GM12878 (cell line): ENCODE measurements around the gene RAD52. TPM values are rescaled to one million over a fixed set of nuclear protein-coding genes. Genes with fewer than 3 reads are reported as not detected.
"Not testable (repeated sequence)": the region's sequence is repeated elsewhere in the genome, so short reads cannot be mapped to it uniquely, and the experiment has no call there.

Source experiments
- ATAC-seq: fragments of 200-7000 bp; cut with Tn5 transposase; 3 replicates; pipeline ENCODE4 v1.9.1; 2020; ENCODE audit warnings: mild to moderate bottlenecking, moderate library complexity
- BruUV-seq: library from RNA; stranded (reverse); fragments of 400-500 nt; replicated peaks from 2 replicates; lab custom pipeline; 2021; lab: Mats Ljungman, UMichigan
- CTCF ChIA-PET: fragments of 300-600 bp; sonication (Branson Sonifier 250); formaldehyde crosslinking; extraction: SDS; loops from one replicate; lab custom pipeline; 2021; ENCODE audit warnings: inconsistent platforms; lab: Yijun Ruan, JAX
- POLR2A ChIA-PET: fragments of 350-600 bp; formaldehyde crosslinking; extraction: SDS; loops from one replicate; lab custom pipeline; 2021; ENCODE audit warnings: inconsistent platforms; lab: Charles Lee
- RAD21 ChIA-PET: fragments of 300-600 bp; sonication (Branson Sonifier 250); formaldehyde crosslinking; loops from one replicate; lab custom pipeline; 2023; ENCODE audit warnings: antibody characterized with exemption; ENCODE audit not compliant: unreplicated experiment; lab: Charles Lee
- SMC1A ChIA-PET: fragments of 300-600 bp; sonication (Branson Sonifier 250); formaldehyde crosslinking; loops from one replicate; lab custom pipeline; 2023; ENCODE audit not compliant: unreplicated experiment, uncharacterized antibody; lab: Charles Lee
- DNase-seq: peaks from one replicate; pipeline ENCODE4 v3.0.0-alpha.2; 2011; ENCODE audit warnings: low read depth, low spot score
- FAIRE-seq: peaks from 3 replicates; lab custom pipeline; 2011; peaks lifted over from hg19 to GRCh38; lab: Jason Lieb, UNC
- H2AFZ ChIP-seq: 2 replicates; pipeline ENCODE4 v1.6.0; 2011; ENCODE audit warnings: low read depth, low read length, control low read depth; ENCODE audit not compliant: control insufficient read depth
- H3K27ac ChIP-seq: 2 replicates; pipeline ENCODE4 v1.5.1; 2011; ENCODE audit warnings: control low read depth; ENCODE audit not compliant: control insufficient read depth, insufficient read depth
- H3K27me3 ChIP-seq, 2 experiments: replicated peaks in 1 of 2; 2 replicates each; pipeline versions ENCODE4 v1.6.0 to v1.6.1; 2011; ENCODE audit warnings: low read length in 1 of 2; ENCODE audit not compliant: control insufficient read depth in 2 of 2, insufficient read depth in 2 of 2
- H3K36me3 ChIP-seq, 2 experiments: 2 replicates each; pipeline ENCODE4 v1.5.1; 2011; ENCODE audit warnings: low read length in 1 of 2; ENCODE audit not compliant: control insufficient read depth in 2 of 2, insufficient read depth in 2 of 2
- H3K4me1 ChIP-seq: 2 replicates; pipeline ENCODE4 v1.6.1; 2011; ENCODE audit warnings: mild to moderate bottlenecking, low read length, moderate library complexity, mixed read lengths; ENCODE audit not compliant: control insufficient read depth, insufficient read depth
- H3K4me2 ChIP-seq: 2 replicates; pipeline ENCODE4 v1.6.0; 2011; ENCODE audit warnings: control low read depth; ENCODE audit not compliant: control insufficient read depth, insufficient read depth
- H3K4me3 ChIP-seq: fragments of 200-600 bp; sonication (generic); 2 replicates; pipeline ENCODE4 v1.5.1; 2016
- H3K79me2 ChIP-seq: 2 replicates; pipeline ENCODE4 v1.6.0; 2011; ENCODE audit warnings: low read length; ENCODE audit not compliant: control insufficient read depth, insufficient read depth
- H3K9ac ChIP-seq: 2 replicates; pipeline ENCODE4 v1.8.0; 2011; ENCODE audit warnings: low read length, control low read depth, mixed read lengths; ENCODE audit not compliant: control insufficient read depth, insufficient read depth
- H3K9me3 ChIP-seq: replicated peaks from 3 replicates; pipeline ENCODE4 v1.5.1; 2011; ENCODE audit warnings: mild to moderate bottlenecking, low read length; ENCODE audit not compliant: control insufficient read depth, insufficient read depth
- H4K20me1 ChIP-seq: 2 replicates; pipeline ENCODE4 v1.6.0; 2011; ENCODE audit not compliant: control insufficient read depth, insufficient read depth
- CHD2 ChIP-seq: IDR thresholded peaks from 2 replicates; pipeline ENCODE4 v1.6.1; 2011; ENCODE audit warnings: low read depth, low read length, improper control_type of control experiment, borderline replicate concordance
- CREB1 ChIP-seq: IDR thresholded peaks from 2 replicates; pipeline ENCODE4 v1.6.1; 2012; ENCODE audit warnings: low read depth, mild to moderate bottlenecking, inconsistent platforms
- MTA3 ChIP-seq: IDR thresholded peaks from 2 replicates; pipeline ENCODE4 v1.6.1; 2012; ENCODE audit warnings: low read length, inconsistent platforms, borderline replicate concordance
- MXI1 ChIP-seq: fragments of 150-350 bp; IDR thresholded peaks from 2 replicates; pipeline ENCODE4 v1.6.1; 2011; ENCODE audit warnings: low read depth, mild to moderate bottlenecking, inconsistent platforms, low read length, improper control_type of control experiment
- ZNF207 ChIP-seq: fragments of 450-650 bp; IDR thresholded peaks from 2 replicates; pipeline ENCODE4 v1.6.1; 2014; ENCODE audit warnings: antibody characterized with exemption, mild to moderate bottlenecking, borderline replicate concordance
- WGBS: methylation state at CpG from one replicate; pipeline ENCODE4 v1.1.6; 2016; ENCODE audit warnings: low lambda C conversion rate; ENCODE audit not compliant: insufficient replicate concordance, insufficient coverage; ENCODE audit errors: missing lambda C conversion rate; 5-methylcytosine and 5-hydroxymethylcytosine counted together
- in situ Hi-C: fragments of 300-500 bp; cut with MboI; formaldehyde crosslinking; loops from 9 replicates; pipeline ENCODE4 v1.14.3; 2018; ENCODE audit warnings: mixed read lengths
- intact Hi-C: fragments of 100-400 bp; cut with micrococcal nuclease; formaldehyde crosslinking; loops from one replicate; pipeline ENCODE4 v1.14.2; 2022; ENCODE audit not compliant: unreplicated experiment
- polyA plus RNA-seq, 11 experiments: library from polyadenylated mRNA; depleted of rRNA in 4 of 11; unstranded in 6 of 11; stranded (reverse) in 5 of 11; fragments of >200 nt; fragmentation: Nextera tagmentation in 4 of 11; fragmentation: Illumina TruSeq in 1 of 11; extraction: Ambion mirVana in 4 of 11; extraction: Trizol in 1 of 11; gene quantifications; 1 replicate in 1 of 11; 2 replicates in 10 of 11; pipeline versions ENCODE4 v1.2.1 to v1.2.3, GENCODE V29; 2011 to 2016; ENCODE audit warnings: inconsistent platforms in 2 of 11, missing spikeins in 2 of 11, low read depth in 1 of 11
- total RNA-seq, 4 experiments: library from RNA; depleted of rRNA in 3 of 4; stranded (reverse); fragments of >200 nt in 3 of 4; fragmentation: Illumina TruSeq in 1 of 4; extraction: Trizol in 1 of 4; gene quantifications; 2 replicates each; pipeline versions ENCODE4 v1.2.1 to v1.2.3, GENCODE V29; 2013 to 2021
- TF ChIP-seq, protein P1 (sequence below): fragments of 450-650 bp; IDR thresholded peaks from 2 replicates; pipeline ENCODE4 v1.6.1; 2017; ENCODE audit warnings: low read depth, mild to moderate bottlenecking, moderate library complexity

Gene RAD52
- total and polyA plus RNA-seq, 10 of the 15 experiments (the other 5 are each of a cell fraction or from before 2014, with no cell fraction given) = 2.0 to 15.7 (median 8.9) TPM

DNA sequence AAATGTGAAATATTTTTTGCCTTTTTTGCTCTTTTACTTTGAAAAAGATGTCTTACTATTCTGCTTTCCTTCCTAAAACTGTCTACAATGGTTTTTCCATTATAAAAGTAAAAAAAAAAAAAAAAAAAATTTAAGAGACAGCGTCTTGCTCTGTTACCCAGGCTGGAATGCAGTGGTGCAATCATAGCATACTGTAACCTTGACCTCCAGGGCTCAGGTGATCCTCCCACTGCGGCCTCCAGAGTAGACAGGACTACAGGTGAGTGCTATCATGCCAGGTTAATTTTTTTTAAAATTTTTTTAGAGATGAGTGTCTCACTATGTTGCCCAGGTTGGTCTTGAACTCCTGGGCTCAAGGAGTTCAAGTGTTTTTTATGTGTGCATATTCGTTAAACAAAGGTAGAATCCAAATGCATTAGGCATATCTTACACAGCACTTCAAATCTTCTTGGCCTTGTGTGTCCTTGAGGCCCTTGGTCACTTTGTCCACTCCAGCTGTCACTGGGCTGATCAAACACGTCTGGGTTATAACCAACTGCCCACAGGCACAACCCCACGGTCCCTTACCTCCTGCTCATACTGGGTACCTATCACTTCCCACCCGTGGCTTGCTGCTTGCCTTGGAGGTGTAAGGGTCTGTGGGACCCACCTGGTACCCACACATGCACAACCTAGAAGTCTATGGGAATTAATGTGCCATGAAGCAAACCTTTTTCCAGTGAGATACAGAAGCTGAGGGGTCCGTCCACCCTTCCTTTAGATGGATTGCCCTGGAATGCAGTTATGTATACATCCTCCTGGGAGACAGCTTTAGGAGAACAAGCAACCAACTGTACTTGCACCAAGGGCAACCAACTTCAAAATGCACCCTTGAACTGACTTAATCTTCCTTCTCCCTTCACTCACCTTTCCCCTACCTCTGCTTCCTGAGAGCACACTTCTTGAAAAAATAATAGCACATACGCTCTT lies 12.8 kb downstream of the RAD52 start (continued):
- TF ChIP-seq CHD2 (no peak), CREB1 (no peak), MTA3 (no peak), ZNF207 (no peak), MXI1 (no peak)
- TF ChIP-seq, protein P1, sequence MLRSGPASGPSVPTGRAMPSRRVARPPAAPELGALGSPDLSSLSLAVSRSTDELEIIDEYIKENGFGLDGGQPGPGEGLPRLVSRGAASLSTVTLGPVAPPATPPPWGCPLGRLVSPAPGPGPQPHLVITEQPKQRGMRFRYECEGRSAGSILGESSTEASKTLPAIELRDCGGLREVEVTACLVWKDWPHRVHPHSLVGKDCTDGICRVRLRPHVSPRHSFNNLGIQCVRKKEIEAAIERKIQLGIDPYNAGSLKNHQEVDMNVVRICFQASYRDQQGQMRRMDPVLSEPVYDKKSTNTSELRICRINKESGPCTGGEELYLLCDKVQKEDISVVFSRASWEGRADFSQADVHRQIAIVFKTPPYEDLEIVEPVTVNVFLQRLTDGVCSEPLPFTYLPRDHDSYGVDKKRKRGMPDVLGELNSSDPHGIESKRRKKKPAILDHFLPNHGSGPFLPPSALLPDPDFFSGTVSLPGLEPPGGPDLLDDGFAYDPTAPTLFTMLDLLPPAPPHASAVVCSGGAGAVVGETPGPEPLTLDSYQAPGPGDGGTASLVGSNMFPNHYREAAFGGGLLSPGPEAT = no peak

DNA sequence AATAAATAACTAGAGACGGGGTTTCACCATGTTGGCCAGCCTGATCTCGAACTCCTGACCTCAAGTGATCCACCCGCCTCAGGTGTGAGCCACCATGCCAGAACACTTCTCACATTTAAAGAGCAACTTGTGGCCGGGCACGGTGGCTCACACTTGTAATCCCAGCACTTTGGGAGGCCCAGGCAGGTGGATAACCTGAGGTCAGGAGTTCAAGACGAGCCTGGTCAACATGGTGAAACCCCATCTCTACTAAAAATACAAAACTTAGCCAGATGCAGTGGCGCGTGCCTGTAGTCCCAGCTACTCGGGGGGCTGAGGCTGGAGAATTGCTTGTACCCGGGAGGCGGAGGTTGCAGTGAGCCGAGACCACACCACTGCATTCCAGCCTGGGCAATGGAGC lies 13.6 kb downstream of the RAD52 start:
- H3K9me3 ChIP-seq, H3K4me2 ChIP-seq, H3K79me2 ChIP-seq, H3K27ac ChIP-seq, SMC1A ChIA-PET, FAIRE-seq, ATAC-seq, in situ Hi-C loops, H4K20me1 ChIP-seq, H3K4me1 ChIP-seq, RAD21 ChIA-PET, H3K9ac ChIP-seq, H3K36me3 ChIP-seq, DNase-seq, intact Hi-C loops, H2AFZ ChIP-seq, H3K4me3 ChIP-seq, H3K27me3 ChIP-seq, POLR2A ChIA-PET, CTCF ChIA-PET, BruUV-seq: not testable (repeated sequence)
- 98% methylated on average over 12 of the region's 12 CpGs for WGBS
